Measurements from ENCODE around the gene REEP6.
"Not testable (repeated sequence)": the region's sequence is repeated elsewhere in the genome, so short reads cannot be mapped to it uniquely, and the experiment has no call there.

The REEP6 gene

GRCh38 chr19:1513499-1514294 lies 22.7 kb downstream of the REEP6 start:
- no peak overlapping the region for H3K4me3 ChIP-seq (ENCODE audit: low read depth, low read length)
- TF ChIP-seq CTCF (IDR thresholded peaks at IDR 0.05; ENCODE audit: borderline replicate concordance, insufficient read depth, low read depth, low read length) = peak; percentile 77

- no peak for TF ChIP-seq CTCF (IDR thresholded peaks at IDR 0.05; ENCODE audit: borderline replicate concordance, insufficient read depth, low read depth, low read length)
- H3K4me3 ChIP-seq (ENCODE audit: low read depth, low read length) = no peak overlapping the region
Measured at GRCh38 chr19:1514295-1514661, 23.3 kb downstream of the REEP6 start.

GRCh38 chr19:1514986-1515721 lies 24.2 kb downstream of the REEP6 start:
- H3K4me3 ChIP-seq (ENCODE audit: low read depth, low read length) = no peak overlapping the region
- no peak for TF ChIP-seq CTCF (IDR thresholded peaks at IDR 0.05; ENCODE audit: borderline replicate concordance, insufficient read depth, low read depth, low read length)

GRCh38 chr19:1516395-1516753 lies 25.4 kb downstream of the REEP6 start:
- no peak for TF ChIP-seq CTCF (IDR thresholded peaks at IDR 0.05; ENCODE audit: borderline replicate concordance, insufficient read depth, low read depth, low read length)
- no peak overlapping the region for H3K4me3 ChIP-seq (ENCODE audit: low read depth, low read length)

- H3K4me3 ChIP-seq (ENCODE audit: low read depth, low read length) = no peak overlapping the region
- TF ChIP-seq CTCF (IDR thresholded peaks at IDR 0.05; ENCODE audit: borderline replicate concordance, insufficient read depth, low read depth, low read length) = no peak
Measured at GRCh38 chr19:1518471-1518870, 27.5 kb downstream of the REEP6 start.

GRCh38 chr19:1519802-1520201 lies 28.8 kb downstream of the REEP6 start:
- not testable (repeated sequence) for H3K4me3 ChIP-seq (ENCODE audit: low read depth, low read length)

- no peak for TF ChIP-seq CTCF (IDR thresholded peaks at IDR 0.05; ENCODE audit: borderline replicate concordance, insufficient read depth, low read depth, low read length)
Measured at GRCh38 chr19:1520203-1520780, 29.3 kb downstream of the REEP6 start.

More at GRCh38 chr19:1520203-1520780, 29.3 kb downstream of the REEP6 start:
- no peak overlapping the region for H3K4me3 ChIP-seq (ENCODE audit: low read depth, low read length)
